GM12878 (cell line): ENCODE results near the gene LRP8. TPM values are rescaled to one million over a fixed set of nuclear protein-coding genes. Genes with fewer than 3 reads are reported as not detected.

Experiments
- BCLAF1 ChIP-seq: fragments of 450-650 bp; IDR thresholded peaks from 2 replicates; pipeline ENCODE4 v1.6.1; 2017; ENCODE audit warnings: antibody characterized with exemption, mild to moderate bottlenecking, moderate library complexity
- FOXM1 ChIP-seq: IDR thresholded peaks from 2 replicates; pipeline ENCODE4 v1.6.1; 2012; ENCODE audit warnings: low read depth, mild to moderate bottlenecking, inconsistent platforms, low read length, moderate library complexity
- IRF5 ChIP-seq: fragments of 450-650 bp; IDR thresholded peaks from 2 replicates; pipeline ENCODE4 v1.6.1; 2017; ENCODE audit warnings: borderline replicate concordance
- MYB ChIP-seq: fragments of 150-350 bp; IDR thresholded peaks from 2 replicates; pipeline ENCODE4 v1.6.1; 2014; ENCODE audit warnings: mild to moderate bottlenecking, low read depth, low read length, borderline replicate concordance
- NFXL1 ChIP-seq: fragments of 450-650 bp; IDR thresholded peaks from 2 replicates; pipeline ENCODE4 v1.6.1; 2017; ENCODE audit warnings: antibody characterized with exemption, mild to moderate bottlenecking, borderline replicate concordance
- NR2C1 ChIP-seq: fragments of 450-650 bp; IDR thresholded peaks from 2 replicates; pipeline ENCODE4 v1.6.1; 2017; ENCODE audit warnings: antibody characterized with exemption, mild to moderate bottlenecking, moderate library complexity
- RBBP5 ChIP-seq: fragments of 200-600 bp; sonication (generic); conservative IDR thresholded peaks from 2 replicates; pipeline ENCODE4 v1.6.1; 2016
- REST ChIP-seq: IDR thresholded peaks from 2 replicates; pipeline ENCODE4 v1.6.1; 2012; ENCODE audit warnings: mild to moderate bottlenecking, low read depth, low read length
- ZBED1 ChIP-seq: IDR thresholded peaks from 2 replicates; pipeline ENCODE4 v1.6.1; 2016; ENCODE audit warnings: borderline replicate concordance
- ZBTB11 ChIP-seq: fragments of 450-650 bp; formaldehyde crosslinking; IDR thresholded peaks from 2 replicates; pipeline ENCODE4 v1.5.0; 2022; ENCODE audit warnings: mild to moderate bottlenecking, missing genetic modification characterization
- polyA plus RNA-seq, 11 experiments: library from polyadenylated mRNA; depleted of rRNA in 4 of 11; unstranded in 6 of 11; stranded (reverse) in 5 of 11; fragments of >200 nt; fragmentation: Nextera tagmentation in 4 of 11; fragmentation: Illumina TruSeq in 1 of 11; extraction: Ambion mirVana in 4 of 11; extraction: Trizol in 1 of 11; gene quantifications; 1 replicate in 1 of 11; 2 replicates in 10 of 11; pipeline versions ENCODE4 v1.2.1 to v1.2.3, GENCODE V29; 2011 to 2016; ENCODE audit warnings: inconsistent platforms in 2 of 11, missing spikeins in 2 of 11, low read depth in 1 of 11
- total RNA-seq, 4 experiments: library from RNA; depleted of rRNA in 3 of 4; stranded (reverse); fragments of >200 nt in 3 of 4; fragmentation: Illumina TruSeq in 1 of 4; extraction: Trizol in 1 of 4; gene quantifications; 2 replicates each; pipeline versions ENCODE4 v1.2.1 to v1.2.3, GENCODE V29; 2013 to 2021

The LRP8 gene
- total and polyA plus RNA-seq, 10 of the 15 experiments (the other 5 are each of a cell fraction or from before 2014, with no cell fraction given): 2.8 to 40.5 (median 22.3) TPM

GRCh38 chr1:53303726-53304515 lies 23.9 kb downstream of the LRP8 start (continued):
- no peak for TF ChIP-seq IRF5
- no peak for TF ChIP-seq REST
- no peak for TF ChIP-seq NR2C1
- TF ChIP-seq FOXM1: no peak
- TF ChIP-seq MYB: no peak
- TF ChIP-seq NFXL1: no peak
- TF ChIP-seq ZBTB11 (CRISPR knock-in tag): no peak
- no peak for TF ChIP-seq ZBED1
- TF ChIP-seq RBBP5: no peak
- TF ChIP-seq BCLAF1: no peak
